SK-N-SH treated with all-trans-retinoic acid at 6 μM for 48 hours (cell line): ENCODE measurements around the gene RGS21.

Experiments
- BACH2 ChIP-seq: fragments of 250-450 bp; sonication (Bioruptor Pico); IDR thresholded peaks from 2 replicates; pipeline ENCODE4 v1.9.0; 2021; ENCODE audit warnings: mild to moderate bottlenecking, borderline replicate concordance
- CREB5 ChIP-seq: fragments of 250-450 bp; sonication (Bioruptor Pico); IDR thresholded peaks from 2 replicates; pipeline ENCODE4 v1.5.1; 2020; ENCODE audit warnings: low read depth, mild to moderate bottlenecking, moderate library complexity
- CSRNP3 ChIP-seq: fragments of 250-450 bp; sonication (Bioruptor Pico); IDR thresholded peaks from 2 replicates; pipeline ENCODE4 v1.5.1; 2021; ENCODE audit warnings: mild to moderate bottlenecking, moderate library complexity
- ESRRG ChIP-seq: fragments of 250-450 bp; sonication (Bioruptor Pico); IDR thresholded peaks from 2 replicates; pipeline ENCODE4 v1.6.1; 2021; ENCODE audit warnings: mild to moderate bottlenecking
- GLIS3 ChIP-seq: fragments of 250-450 bp; sonication (Bioruptor Pico); IDR thresholded peaks from 2 replicates; pipeline ENCODE4 v1.5.0; 2020; ENCODE audit warnings: mild to moderate bottlenecking, moderate library complexity
- PATZ1 ChIP-seq: fragments of 250-450 bp; sonication (Bioruptor Pico); IDR thresholded peaks from 2 replicates; pipeline ENCODE4 v1.8.0; 2020; ENCODE audit warnings: mild to moderate bottlenecking, moderate library complexity, borderline replicate concordance
- POU6F1 ChIP-seq: fragments of 250-450 bp; sonication (Bioruptor Pico); IDR thresholded peaks from 2 replicates; pipeline ENCODE4 v1.8.0; 2021; ENCODE audit warnings: low read depth, mild to moderate bottlenecking, moderate library complexity, borderline replicate concordance
- TOX ChIP-seq: fragments of 250-450 bp; sonication (Bioruptor Pico); IDR thresholded peaks from 2 replicates; pipeline ENCODE4 v1.8.0; 2021; ENCODE audit warnings: mild to moderate bottlenecking, moderate library complexity, borderline replicate concordance
- ZC3H10 ChIP-seq: fragments of 250-450 bp; sonication (Bioruptor Pico); IDR thresholded peaks from 2 replicates; pipeline ENCODE4 v1.5.1; 2021; ENCODE audit warnings: mild to moderate bottlenecking, moderate library complexity
- ZFP30 ChIP-seq: fragments of 450-650 bp; formaldehyde crosslinking; IDR thresholded peaks from 2 replicates; pipeline ENCODE4 v1.5.0; 2022; ENCODE audit warnings: mild to moderate bottlenecking, moderate library complexity
- ZNF565 ChIP-seq: fragments of 450-650 bp; formaldehyde crosslinking; conservative IDR thresholded peaks from 2 replicates; pipeline ENCODE4 v1.5.0; 2020; ENCODE audit warnings: low read depth, mild to moderate bottlenecking, moderate library complexity
- ZNF70 ChIP-seq: fragments of 450-650 bp; formaldehyde crosslinking; IDR thresholded peaks from 2 replicates; pipeline ENCODE4 v1.5.0; 2020; ENCODE audit warnings: mild to moderate bottlenecking, moderate library complexity

- no peak for TF ChIP-seq CREB5 (CRISPR knock-in tag)
- no peak for TF ChIP-seq PATZ1 (CRISPR knock-in tag)
- no peak for TF ChIP-seq BACH2 (CRISPR knock-in tag)
- TF ChIP-seq ZNF70 (CRISPR knock-in tag) = no peak
- no peak for TF ChIP-seq CSRNP3 (CRISPR knock-in tag)
- TF ChIP-seq ZC3H10 (CRISPR knock-in tag) = no peak
- no peak for TF ChIP-seq TOX (CRISPR knock-in tag)
- no peak for TF ChIP-seq GLIS3 (CRISPR knock-in tag)
- no peak for TF ChIP-seq POU6F1 (CRISPR knock-in tag)
- no peak for TF ChIP-seq ZFP30
- no peak for TF ChIP-seq ESRRG (CRISPR knock-in tag)
- TF ChIP-seq ZNF565 (CRISPR knock-in tag) = no peak
Measured at GRCh38 chr1:192379554-192379953, 62.8 kb downstream of the RGS21 start.
